Measurements from ENCODE around the gene MMP25. TPM values are rescaled to one million over a fixed set of nuclear protein-coding genes. Genes with fewer than 3 reads are reported as not detected.

Gene MMP25
- total RNA-seq, 2 experiments from 2014 or later = 0.63 to 5.6 TPM

GRCh38 chr16:3000540-3000939, 45.8 kb upstream of the MMP25 start:
- Histone ChIP-seq H3K36me3 (ENCODE audit: insufficient read depth, low read length) (no peaks in the 10 kb centered on the region), H3K79me2 (ENCODE audit: insufficient read depth, low read depth, low read length) (no peaks in the 10 kb centered on the region), H3K27ac (ENCODE audit: low read depth, low read length, poor library complexity, severe bottlenecking) (no peak overlapping the region), H3K4me1 (ENCODE audit: insufficient read depth, low read length, poor library complexity, severe bottlenecking) (peaks cover 4% of the 10 kb centered on the region), H3K4me3 (ENCODE audit: low read depth, low read length, poor library complexity, severe bottlenecking) (no peak overlapping the region), H3K9me2 (ENCODE audit: insufficient read depth, low read length) (no peaks in the 10 kb centered on the region), H3K4me2 (ENCODE audit: low read length) (no peak overlapping the region), H4K20me1 (ENCODE audit: insufficient read depth, low read length) (no peaks in the 10 kb centered on the region), H3K9me3 (ENCODE audit: low read length) (no peaks in the 10 kb centered on the region), H2AFZ (ENCODE audit: low read length) (no peak overlapping the region)
- CTCF ChIA-PET (ENCODE audit: unreplicated experiment) = no interaction called here
- intact Hi-C loops (cut with micrococcal nuclease; ENCODE audit: unreplicated experiment) = no loop called here
- BruUV-seq (replicated peaks) = no TSS peak
- TF ChIP-seq CTCF (conservative IDR thresholded peaks at IDR 0.05; ENCODE audit: low read length) = no peak
- TF ChIP-seq EZH2phosphoT487 (IDR thresholded peaks at IDR 0.05; ENCODE audit: borderline replicate concordance, low read depth, low read length) = no peak
- no peak for DNase-seq (ENCODE audit: low spot score)
- POLR2A ChIA-PET = no interaction called here

GRCh38 chr16:3001316-3001715, 45.0 kb upstream of the MMP25 start:
- no peak for DNase-seq (ENCODE audit: low spot score)
- intact Hi-C loops (cut with micrococcal nuclease; ENCODE audit: unreplicated experiment) = no loop called here
- Histone ChIP-seq H3K4me3 (ENCODE audit: low read depth, low read length, poor library complexity, severe bottlenecking) (no peak overlapping the region), H3K79me2 (ENCODE audit: insufficient read depth, low read depth, low read length) (no peaks in the 10 kb centered on the region), H4K20me1 (ENCODE audit: insufficient read depth, low read length) (no peaks in the 10 kb centered on the region), H3K4me2 (ENCODE audit: low read length) (no peak overlapping the region), H3K4me1 (ENCODE audit: insufficient read depth, low read length, poor library complexity, severe bottlenecking) (peaks cover 4% of the 10 kb centered on the region), H3K9me3 (ENCODE audit: low read length) (no peaks in the 10 kb centered on the region), H3K9me2 (ENCODE audit: insufficient read depth, low read length) (no peaks in the 10 kb centered on the region), H2AFZ (ENCODE audit: low read length) (no peak overlapping the region), H3K36me3 (ENCODE audit: insufficient read depth, low read length) (no peaks in the 10 kb centered on the region), H3K27ac (ENCODE audit: low read depth, low read length, poor library complexity, severe bottlenecking) (no peak overlapping the region)
- ChIA-PET POLR2A (no interaction called here), CTCF (ENCODE audit: unreplicated experiment) (no interaction called here)
- TF ChIP-seq CTCF (conservative IDR thresholded peaks at IDR 0.05; ENCODE audit: low read length) (no peak), EZH2phosphoT487 (IDR thresholded peaks at IDR 0.05; ENCODE audit: borderline replicate concordance, low read depth, low read length) (no peak)
- no TSS peak for BruUV-seq (replicated peaks)

- Histone ChIP-seq H3K4me3 (ENCODE audit: low read depth, low read length, poor library complexity, severe bottlenecking) (peak overlapping the region; percentile 15), H3K79me2 (ENCODE audit: insufficient read depth, low read depth, low read length) (no peaks in the 10 kb centered on the region), H3K4me1 (ENCODE audit: insufficient read depth, low read length, poor library complexity, severe bottlenecking) (peaks cover 23% of the 10 kb centered on the region), H4K20me1 (ENCODE audit: insufficient read depth, low read length) (no peaks in the 10 kb centered on the region), H3K9me2 (ENCODE audit: insufficient read depth, low read length) (no peaks in the 10 kb centered on the region), H3K9me3 (ENCODE audit: low read length) (no peaks in the 10 kb centered on the region), H3K4me2 (ENCODE audit: low read length) (peak overlapping the region; percentile 3; the same call in 1 of the 2 replicates), H2AFZ (ENCODE audit: low read length) (no peak overlapping the region), H3K36me3 (ENCODE audit: insufficient read depth, low read length) (no peaks in the 10 kb centered on the region), H3K27ac (ENCODE audit: low read depth, low read length, poor library complexity, severe bottlenecking) (no peak overlapping the region)
- no peak for TF ChIP-seq EZH2phosphoT487 (IDR thresholded peaks at IDR 0.05; ENCODE audit: borderline replicate concordance, low read depth, low read length)
- peak; percentile 82 for TF ChIP-seq CTCF (conservative IDR thresholded peaks at IDR 0.05; ENCODE audit: low read length)
- intact Hi-C loops (cut with micrococcal nuclease; ENCODE audit: unreplicated experiment) = loop anchor here (1.0 to 2.0 kb wide), 4 partner anchors 17 to 55 kb away; partner anchors contain the start of genes PAQR4 and TNFRSF12A
- POLR2A ChIA-PET = interaction anchor here (1.1 to 1.3 kb wide), 2 partner anchors 24 to 45 kb away, joined by 4 to 6 read pairs; no protein-coding TSS in a partner anchor
- no TSS peak for BruUV-seq (replicated peaks)
- DNase-seq (ENCODE audit: low spot score) = peak; percentile 99
- CTCF ChIA-PET (ENCODE audit: unreplicated experiment) = interaction anchor here (0.6 to 1.5 kb wide), 5 partner anchors 21 to 84 kb away, joined by 3 to 5 read pairs (median 3); partner anchors contain the start of gene PKMYT1
Measured at GRCh38 chr16:3003582-3004270, 42.6 kb upstream of the MMP25 start.

Measured in OCI-LY7 (cell line).